Calu3 (cell line): ENCODE data around the gene MAP6. TPM values are rescaled to one million over a fixed set of nuclear protein-coding genes. Genes with fewer than 3 reads are reported as not detected.

Experiments
- BruUV-seq: library from RNA; stranded (reverse); fragments of 400-500 nt; replicated peaks from 2 replicates; lab custom pipeline; 2021; lab: Mats Ljungman, UMichigan
- CTCF ChIA-PET: fragments of 300-600 bp; sonication (Branson Sonifier 250); formaldehyde crosslinking; loops from one replicate; lab custom pipeline; 2022; ENCODE audit warnings: antibody characterized with exemption; lab: Charles Lee
- DNase-seq: peaks from one replicate; pipeline ENCODE4 v3.0.0; 2022
- H3K27ac Mint-ChIP-seq: one replicate; pipeline ENCODE4 v1.8.0; 2022; ENCODE audit warnings: mixed read lengths; ENCODE audit not compliant: unreplicated experiment
- H3K27me3 Mint-ChIP-seq: one replicate; pipeline ENCODE4 v1.8.0; 2022; ENCODE audit warnings: mixed read lengths; ENCODE audit not compliant: unreplicated experiment
- H3K36me3 Mint-ChIP-seq: one replicate; pipeline ENCODE4 v1.8.0; 2022; ENCODE audit warnings: mild to moderate bottlenecking, moderate library complexity, mixed read lengths; ENCODE audit not compliant: insufficient read depth, unreplicated experiment
- H3K4me1 Mint-ChIP-seq: one replicate; pipeline ENCODE4 v1.8.0; 2022; ENCODE audit warnings: mild to moderate bottlenecking, low read depth, mixed read lengths; ENCODE audit not compliant: unreplicated experiment
- H3K4me3 Mint-ChIP-seq: one replicate; pipeline ENCODE4 v1.8.0; 2022; ENCODE audit warnings: mild to moderate bottlenecking, low read depth, moderate library complexity, mixed read lengths; ENCODE audit not compliant: unreplicated experiment
- H3K9me3 Mint-ChIP-seq: one replicate; pipeline ENCODE4 v1.8.0; 2022; ENCODE audit warnings: low read depth, mixed read lengths; ENCODE audit not compliant: unreplicated experiment
- intact Hi-C: fragments of 100-400 bp; cut with micrococcal nuclease; formaldehyde crosslinking; loops from one replicate; pipeline ENCODE4 v1.10.0; 2022; ENCODE audit not compliant: unreplicated experiment
- total RNA-seq: library from RNA; stranded (reverse); gene quantifications from 2 replicates; pipeline ENCODE4 v1.2.3, GENCODE V29; 2022
- TF ChIP-seq, protein P1 (sequence below): fragments of 200-600 bp; IDR thresholded peaks from one replicate; pipeline ENCODE4 v1.8.0; 2022; ENCODE audit warnings: antibody characterized with exemption; ENCODE audit not compliant: unreplicated experiment

The MAP6 gene
- total RNA-seq, 1 experiment from 2014 or later: not detected

DNA sequence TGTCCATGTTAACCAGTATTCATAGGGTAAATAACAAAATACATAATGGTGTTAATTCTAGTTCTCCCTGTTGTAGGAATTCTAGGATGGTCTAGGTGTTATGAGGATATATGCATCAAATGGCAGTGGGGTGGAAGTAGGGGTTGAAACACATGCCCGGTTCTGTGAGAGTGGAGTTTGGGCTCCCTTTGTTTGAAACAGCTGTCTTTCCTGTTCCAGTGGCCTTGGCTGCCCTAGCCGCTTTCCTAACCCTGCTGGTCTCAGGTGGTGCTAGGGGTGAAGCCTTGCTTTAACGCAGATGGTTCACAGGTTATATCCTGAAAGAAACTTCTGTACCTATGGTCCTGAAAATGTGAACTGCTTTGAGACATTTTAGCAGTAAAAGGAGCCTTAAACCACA lies 68.5 kb downstream of the MAP6 start:
- H3K4me1 Mint-ChIP-seq: no peaks in the 10 kb centered on the region
- H3K27ac Mint-ChIP-seq: no peak overlapping the region
- intact Hi-C loops: no loop called here

DNA sequence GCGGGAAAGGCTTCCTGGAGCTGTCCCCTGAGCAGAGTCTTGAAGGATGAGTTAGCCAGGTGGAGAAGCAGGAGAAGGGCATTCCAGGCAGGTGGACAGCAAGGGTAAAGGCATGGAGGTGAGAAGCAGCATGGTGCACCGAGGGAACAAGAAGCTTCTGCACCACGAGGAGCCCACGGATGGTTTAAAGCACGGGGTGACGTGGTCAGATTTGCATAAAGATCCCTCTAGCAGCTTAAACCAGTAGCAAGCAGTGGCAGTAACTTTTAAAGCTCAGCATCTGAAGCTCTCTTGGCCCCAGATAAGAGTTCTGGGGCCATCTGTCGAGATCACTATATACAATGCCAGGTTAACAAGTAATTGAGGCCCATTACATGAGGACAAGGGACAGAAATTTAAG lies 69.9 kb downstream of the MAP6 start:
- CTCF ChIA-PET: no interaction called here
- Mint-ChIP-seq H3K4me3 (no peak overlapping the region), H3K27me3 (peaks cover 77% of the 10 kb centered on the region), H3K9me3 (no peaks in the 10 kb centered on the region), H3K36me3 (no peaks in the 10 kb centered on the region), H3K27ac (no peak overlapping the region), H3K4me1 (no peaks in the 10 kb centered on the region)
- intact Hi-C loops: loop anchor here (10.0 kb wide), 1 partner anchor 106 kb away; no protein-coding TSS in a partner anchor
- TF ChIP-seq, protein P1, sequence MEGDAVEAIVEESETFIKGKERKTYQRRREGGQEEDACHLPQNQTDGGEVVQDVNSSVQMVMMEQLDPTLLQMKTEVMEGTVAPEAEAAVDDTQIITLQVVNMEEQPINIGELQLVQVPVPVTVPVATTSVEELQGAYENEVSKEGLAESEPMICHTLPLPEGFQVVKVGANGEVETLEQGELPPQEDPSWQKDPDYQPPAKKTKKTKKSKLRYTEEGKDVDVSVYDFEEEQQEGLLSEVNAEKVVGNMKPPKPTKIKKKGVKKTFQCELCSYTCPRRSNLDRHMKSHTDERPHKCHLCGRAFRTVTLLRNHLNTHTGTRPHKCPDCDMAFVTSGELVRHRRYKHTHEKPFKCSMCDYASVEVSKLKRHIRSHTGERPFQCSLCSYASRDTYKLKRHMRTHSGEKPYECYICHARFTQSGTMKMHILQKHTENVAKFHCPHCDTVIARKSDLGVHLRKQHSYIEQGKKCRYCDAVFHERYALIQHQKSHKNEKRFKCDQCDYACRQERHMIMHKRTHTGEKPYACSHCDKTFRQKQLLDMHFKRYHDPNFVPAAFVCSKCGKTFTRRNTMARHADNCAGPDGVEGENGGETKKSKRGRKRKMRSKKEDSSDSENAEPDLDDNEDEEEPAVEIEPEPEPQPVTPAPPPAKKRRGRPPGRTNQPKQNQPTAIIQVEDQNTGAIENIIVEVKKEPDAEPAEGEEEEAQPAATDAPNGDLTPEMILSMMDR: no peak
- no peak for DNase-seq
- no TSS peak for BruUV-seq

More for the DNA sequence above, 68.5 kb downstream of the MAP6 start:
- H3K9me3 Mint-ChIP-seq: no peaks in the 10 kb centered on the region
- TF ChIP-seq, protein P1: no peak
- no peak for DNase-seq
- peaks cover 75% of the 10 kb centered on the region for H3K27me3 Mint-ChIP-seq
- no TSS peak for BruUV-seq
- no peaks in the 10 kb centered on the region for H3K36me3 Mint-ChIP-seq
- no peak overlapping the region for H3K4me3 Mint-ChIP-seq
- CTCF ChIA-PET: no interaction called here

- Mint-ChIP-seq H3K27ac (no peak overlapping the region), H3K27me3 (peaks cover 84% of the 10 kb centered on the region), H3K4me3 (no peak overlapping the region), H3K9me3 (no peaks in the 10 kb centered on the region), H3K4me1 (no peaks in the 10 kb centered on the region), H3K36me3 (no peaks in the 10 kb centered on the region)
- no peak for DNase-seq
- BruUV-seq: no TSS peak
- CTCF ChIA-PET: interaction anchor here (0.7 to 1.2 kb wide), 3 partner anchors 9 to 270 kb away, joined by 3 to 7 read pairs (median 4); no protein-coding TSS in a partner anchor
- TF ChIP-seq, protein P1: no peak
- intact Hi-C loops: loop anchor here (10.0 kb wide), 1 partner anchor 107 kb away; no protein-coding TSS in a partner anchor
These were observed 70.6 kb downstream of the MAP6 start for GRCh38 chr11:75598264-75598663.

GRCh38 chr11:75597636-75598035 lies 71.2 kb downstream of the MAP6 start:
- DNase-seq: peak; percentile 29

More at GRCh38 chr11:75597636-75598035, 71.2 kb downstream of the MAP6 start:
- H3K27me3 Mint-ChIP-seq: peaks cover 89% of the 10 kb centered on the region
- no TSS peak for BruUV-seq
- H3K4me1 Mint-ChIP-seq: peaks cover 6% of the 10 kb centered on the region
- CTCF ChIA-PET: interaction anchor here (0.7 to 1.2 kb wide), 3 partner anchors 9 to 271 kb away, joined by 3 to 7 read pairs (median 4); no protein-coding TSS in a partner anchor
- no peak overlapping the region for H3K27ac Mint-ChIP-seq
- H3K36me3 Mint-ChIP-seq: no peaks in the 10 kb centered on the region
- TF ChIP-seq, protein P1: peak; percentile 40
- intact Hi-C loops: loop anchor here (10.0 kb wide), 1 partner anchor 107 kb away; no protein-coding TSS in a partner anchor
- no peak overlapping the region for H3K4me3 Mint-ChIP-seq
- H3K9me3 Mint-ChIP-seq: no peaks in the 10 kb centered on the region
